ENCODE measurements around the gene NR2F1-AS1.

DNA sequence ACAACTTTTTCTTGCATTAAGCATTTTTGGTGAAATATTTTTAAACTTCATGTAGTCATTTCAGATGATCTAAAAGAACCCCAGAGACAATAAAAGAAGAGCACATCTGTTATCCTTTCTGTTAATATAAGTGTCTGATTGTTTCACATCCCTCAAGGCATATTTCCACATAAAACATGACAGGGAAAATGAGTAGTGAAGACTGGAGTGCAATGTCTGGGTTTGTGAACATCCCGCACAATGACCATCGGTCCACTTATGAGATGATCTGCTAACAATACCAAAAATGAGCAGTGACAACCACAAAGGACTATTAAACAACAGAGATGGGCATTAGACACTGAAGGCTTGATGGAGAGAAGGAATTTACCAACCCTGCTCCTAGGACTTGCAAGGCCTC lies 209.1 kb downstream of the NR2F1-AS1 start:
- TF ChIP-seq, protein P1, sequence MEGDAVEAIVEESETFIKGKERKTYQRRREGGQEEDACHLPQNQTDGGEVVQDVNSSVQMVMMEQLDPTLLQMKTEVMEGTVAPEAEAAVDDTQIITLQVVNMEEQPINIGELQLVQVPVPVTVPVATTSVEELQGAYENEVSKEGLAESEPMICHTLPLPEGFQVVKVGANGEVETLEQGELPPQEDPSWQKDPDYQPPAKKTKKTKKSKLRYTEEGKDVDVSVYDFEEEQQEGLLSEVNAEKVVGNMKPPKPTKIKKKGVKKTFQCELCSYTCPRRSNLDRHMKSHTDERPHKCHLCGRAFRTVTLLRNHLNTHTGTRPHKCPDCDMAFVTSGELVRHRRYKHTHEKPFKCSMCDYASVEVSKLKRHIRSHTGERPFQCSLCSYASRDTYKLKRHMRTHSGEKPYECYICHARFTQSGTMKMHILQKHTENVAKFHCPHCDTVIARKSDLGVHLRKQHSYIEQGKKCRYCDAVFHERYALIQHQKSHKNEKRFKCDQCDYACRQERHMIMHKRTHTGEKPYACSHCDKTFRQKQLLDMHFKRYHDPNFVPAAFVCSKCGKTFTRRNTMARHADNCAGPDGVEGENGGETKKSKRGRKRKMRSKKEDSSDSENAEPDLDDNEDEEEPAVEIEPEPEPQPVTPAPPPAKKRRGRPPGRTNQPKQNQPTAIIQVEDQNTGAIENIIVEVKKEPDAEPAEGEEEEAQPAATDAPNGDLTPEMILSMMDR (IDR thresholded peaks at IDR 0.05), result no peak
- TF ChIP-seq POLR2A (IDR thresholded peaks at IDR 0.05) (no peak), POLR2AphosphoS5 (IDR thresholded peaks at IDR 0.05) (no peak)

Data from prostate gland (tissue), 2 donors.